Panc1 (cell line): ENCODE measurements around the gene SUPT5H. TPM values are rescaled to one million over a fixed set of nuclear protein-coding genes. Genes with fewer than 3 reads are reported as not detected.

ENCODE experiments used
- ATAC-seq: fragments of 200-7000 bp; cut with Tn5 transposase; 2 replicates; pipeline ENCODE4 v1.9.1; 2020; ENCODE audit warnings: mild to moderate bottlenecking, moderate library complexity
- BruUV-seq: library from RNA; stranded (reverse); fragments of 400-500 nt; replicated peaks from 2 replicates; lab custom pipeline; 2021; lab: Mats Ljungman, UMichigan
- CTCF ChIA-PET: fragments of 300-600 bp; sonication (Branson Sonifier 250); formaldehyde crosslinking; loops from one replicate; lab custom pipeline; 2022; ENCODE audit warnings: antibody characterized with exemption; lab: Charles Lee
- POLR2A ChIA-PET: fragments of 300-600 bp; sonication (Branson Sonifier 250); formaldehyde crosslinking; loops from one replicate; lab custom pipeline; 2022; ENCODE audit warnings: antibody characterized with exemption; lab: Charles Lee
- DNase-seq: peaks from one replicate; pipeline ENCODE4 v3.0.0-alpha.2; 2010; ENCODE audit warnings: low read depth, low spot score
- H3K27ac ChIP-seq: 2 replicates; pipeline ENCODE4 v1.5.1; 2011; ENCODE audit warnings: mild to moderate bottlenecking, low read length, inconsistent platforms
- H3K27me3 ChIP-seq: fragments of 200-500 bp; sonication (Bioruptor generic); 2 replicates; pipeline ENCODE4 v1.6.0; 2014; ENCODE audit warnings: low read length, inconsistent platforms; ENCODE audit not compliant: control insufficient read depth, insufficient read depth
- H3K36me3 ChIP-seq: fragments of 200-500 bp; sonication (Bioruptor generic); 2 replicates; pipeline ENCODE4 v1.5.1; 2014; ENCODE audit warnings: inconsistent platforms, mild to moderate bottlenecking, low read length, moderate library complexity; ENCODE audit not compliant: control insufficient read depth, insufficient read depth
- H3K4me1 ChIP-seq: 2 replicates; pipeline ENCODE4 v1.5.1; 2011; ENCODE audit warnings: inconsistent platforms, mild to moderate bottlenecking, low read length, moderate library complexity; ENCODE audit not compliant: control insufficient read depth, insufficient read depth
- H3K4me3 ChIP-seq, 2 experiments: 2 replicates each; pipeline ENCODE4 v1.5.1; 2011 to 2012; ENCODE audit warnings: low read depth in 2 of 2, low read length in 2 of 2, mild to moderate bottlenecking in 2 of 2, inconsistent platforms in 1 of 2, moderate library complexity in 1 of 2
- H3K9me3 ChIP-seq: fragments of 200-500 bp; sonication (Bioruptor generic); 2 replicates; pipeline ENCODE4 v1.5.1; 2014; ENCODE audit warnings: low read depth, mild to moderate bottlenecking, inconsistent platforms, low read length, moderate library complexity; ENCODE audit not compliant: control insufficient read depth, insufficient read depth
- POLR2AphosphoS5 ChIP-seq: IDR thresholded peaks from 2 replicates; pipeline ENCODE4 v1.6.1; 2012; ENCODE audit warnings: mild to moderate bottlenecking, low read depth, low read length, moderate library complexity
- REST ChIP-seq, 2 experiments: IDR thresholded peaks; 2 replicates each; pipeline ENCODE4 v1.6.1; 2011 to 2012; ENCODE audit warnings: low read depth in 2 of 2, control low read depth in 1 of 2, low read length in 1 of 2, mild to moderate bottlenecking in 1 of 2, moderate library complexity in 1 of 2; ENCODE audit not compliant: insufficient read depth in 1 of 2
- SIN3A ChIP-seq: IDR thresholded peaks from 2 replicates; pipeline ENCODE4 v1.6.1; 2012; ENCODE audit warnings: low read depth, mild to moderate bottlenecking, low read length, moderate library complexity, borderline replicate concordance; ENCODE audit not compliant: insufficient read depth
- TCF7L2 ChIP-seq: IDR thresholded peaks from 2 replicates; pipeline ENCODE4 v1.6.1; 2011; ENCODE audit warnings: mild to moderate bottlenecking, low read depth, low read length, inconsistent platforms
- in situ Hi-C: cut with HindIII; loops from 2 replicates; pipeline ENCODE4 v1.10.0; 2016; ENCODE audit warnings: low sequenced_read_pairs, low pct_unique_long_range_greater_than_20kb
- intact Hi-C: fragments of 100-400 bp; cut with micrococcal nuclease; formaldehyde crosslinking; loops from one replicate; pipeline ENCODE4 v1.10.0; 2022; ENCODE audit not compliant: unreplicated experiment
- total RNA-seq: library from RNA; stranded (reverse); gene quantifications from one replicate; pipeline ENCODE4 v1.2.1, GENCODE V29; 2021; ENCODE audit not compliant: unreplicated experiment
- TF ChIP-seq, protein P1 (sequence below): fragments of 450-650 bp; IDR thresholded peaks from 2 replicates; pipeline ENCODE4 v1.5.1; 2017; ENCODE audit warnings: mild to moderate bottlenecking

Gene SUPT5H
- total RNA-seq, 1 experiment from 2014 or later = 1,614 TPM

DNA sequence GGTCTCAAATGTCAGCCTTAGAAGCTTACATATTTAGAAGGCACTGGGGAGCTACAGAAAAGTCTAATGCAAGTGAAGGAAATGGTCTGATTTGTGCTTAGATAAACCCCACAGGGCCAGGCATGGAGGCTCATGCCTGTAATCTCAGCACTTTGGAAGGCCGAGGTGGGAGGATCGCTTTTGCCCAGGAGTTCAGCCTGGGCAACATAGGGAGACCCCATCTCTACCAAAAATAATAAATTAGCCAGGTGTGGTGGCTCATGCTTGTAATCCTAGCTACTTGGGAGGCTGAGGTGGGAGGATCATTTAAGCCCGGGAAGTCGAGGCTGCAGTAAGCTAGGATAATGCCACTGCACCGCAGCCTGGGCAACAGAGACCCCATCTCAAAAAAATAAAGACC is 50.7 kb downstream of the SUPT5H start:
- ChIA-PET CTCF (interaction anchor here (0.5 to 4.4 kb wide), 14 partner anchors 12 to 222 kb away, joined by 3 to 130 read pairs (median 7); partner anchors contain the start of genes EID2, EID2B, SELENOV and TIMM50), POLR2A (interaction anchor here (0.6 to 6.6 kb wide), 8 partner anchors 12 to 80 kb away, joined by 3 to 66 read pairs (median 4); partner anchors contain the start of genes EID2B, RPS16 and TIMM50)
- ATAC-seq = no peak
- no peak for TF ChIP-seq TCF7L2
- BruUV-seq = no TSS peak
- Histone ChIP-seq H3K4me3 (no peak overlapping the region), H3K36me3 (peaks cover 3% of the 10 kb centered on the region; the same call in 1 of the 2 replicates), H3K27ac (no peak overlapping the region), H3K9me3 (no peaks in the 10 kb centered on the region), H3K4me1 (peaks cover 20% of the 10 kb centered on the region), H3K27me3 (peaks cover 8% of the 10 kb centered on the region)
- in situ Hi-C loops (no loop called here), intact Hi-C loops (no loop called here)
- no peak for DNase-seq

DNA sequence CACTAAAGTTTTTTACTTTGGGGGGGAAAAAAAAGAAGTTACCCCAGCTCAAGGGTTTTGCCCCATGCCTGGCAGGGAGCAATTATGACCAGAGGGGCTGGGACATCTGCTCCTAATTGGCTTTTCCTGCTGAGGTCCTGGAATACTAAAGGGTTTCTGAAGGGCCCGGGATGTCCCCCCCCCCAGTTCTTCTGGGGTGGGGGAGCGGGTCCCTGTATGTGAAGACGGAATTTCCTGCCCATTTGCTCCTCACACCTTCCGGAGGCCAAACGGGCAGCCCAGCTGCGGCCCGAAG is 52.3 kb downstream of the SUPT5H start:
- in situ Hi-C loops = no loop called here
- no peak for TF ChIP-seq TCF7L2
- no peak for TF ChIP-seq SIN3A
- TF ChIP-seq, protein P1, sequence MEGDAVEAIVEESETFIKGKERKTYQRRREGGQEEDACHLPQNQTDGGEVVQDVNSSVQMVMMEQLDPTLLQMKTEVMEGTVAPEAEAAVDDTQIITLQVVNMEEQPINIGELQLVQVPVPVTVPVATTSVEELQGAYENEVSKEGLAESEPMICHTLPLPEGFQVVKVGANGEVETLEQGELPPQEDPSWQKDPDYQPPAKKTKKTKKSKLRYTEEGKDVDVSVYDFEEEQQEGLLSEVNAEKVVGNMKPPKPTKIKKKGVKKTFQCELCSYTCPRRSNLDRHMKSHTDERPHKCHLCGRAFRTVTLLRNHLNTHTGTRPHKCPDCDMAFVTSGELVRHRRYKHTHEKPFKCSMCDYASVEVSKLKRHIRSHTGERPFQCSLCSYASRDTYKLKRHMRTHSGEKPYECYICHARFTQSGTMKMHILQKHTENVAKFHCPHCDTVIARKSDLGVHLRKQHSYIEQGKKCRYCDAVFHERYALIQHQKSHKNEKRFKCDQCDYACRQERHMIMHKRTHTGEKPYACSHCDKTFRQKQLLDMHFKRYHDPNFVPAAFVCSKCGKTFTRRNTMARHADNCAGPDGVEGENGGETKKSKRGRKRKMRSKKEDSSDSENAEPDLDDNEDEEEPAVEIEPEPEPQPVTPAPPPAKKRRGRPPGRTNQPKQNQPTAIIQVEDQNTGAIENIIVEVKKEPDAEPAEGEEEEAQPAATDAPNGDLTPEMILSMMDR = no peak
- TF ChIP-seq REST (IDR thresholded peaks at IDR 0.05; ENCODE audit: insufficient read depth in 1 of 2, low read depth in 2 of 2, low read length in 1 of 2) = no peak
- TF ChIP-seq POLR2AphosphoS5 = no peak
- no peaks in the 10 kb centered on the region for H3K9me3 ChIP-seq
- CTCF ChIA-PET = interaction anchor here (0.6 to 4.9 kb wide), 36 partner anchors 9 to 425 kb away, joined by 3 to 130 read pairs (median 5); partner anchors contain the start of genes DYRK1B, EID2, EID2B and MED29
- no TSS peak for BruUV-seq
- peaks cover 20% of the 10 kb centered on the region for H3K4me1 ChIP-seq
- POLR2A ChIA-PET = interaction anchor here (0.6 to 6.6 kb wide), 30 partner anchors 9 to 827 kb away, joined by 3 to 66 read pairs (median 5); partner anchors contain the start of genes EID2B, PSMC4, RPS16 and SAMD4B
- no peaks in the 10 kb centered on the region for H3K36me3 ChIP-seq
- intact Hi-C loops = no loop called here
- no peak for DNase-seq
- peak overlapping the region; percentile 2; the same call in 1 of the 2 replicates for H3K27ac ChIP-seq
- H3K4me3 ChIP-seq = peak overlapping the region; percentile 28 to 52
- no peak; the same call in 1 of the 2 replicates for ATAC-seq
- peaks cover 8% of the 10 kb centered on the region for H3K27me3 ChIP-seq
